Measurements from ENCODE around the gene IGSF6.
"Not testable (repeated sequence)": the region's sequence is repeated elsewhere in the genome, so short reads cannot be mapped to it uniquely, and the experiment has no call there.

Gene IGSF6

GRCh38 chr16:21652453-21652852, at the start of gene IGSF6:
TSS of gene IGSF6 (minus strand) at chr16:21652608. CDS start at chr16:21652598, 10 bp downstream.
- no peak for DNase-seq

- DNase-seq, result no peak
Measured at GRCh38 chr16:21701271-21701670, 48.9 kb upstream of the IGSF6 start.

- no peak for DNase-seq
Measured at GRCh38 chr16:21698169-21699032, 46.0 kb upstream of the IGSF6 start.

- DNase-seq, result no peak
Measured at GRCh38 chr16:21697032-21697431, 44.6 kb upstream of the IGSF6 start.

- no peak for DNase-seq
Measured at GRCh38 chr16:21694609-21695008, 42.2 kb upstream of the IGSF6 start.

- DNase-seq, result not testable (repeated sequence)
Measured at GRCh38 chr16:21690967-21691366, 38.6 kb upstream of the IGSF6 start.

- DNase-seq, result no peak
Measured at GRCh38 chr16:21689107-21689506, 36.7 kb upstream of the IGSF6 start.

- no peak for DNase-seq
Measured at GRCh38 chr16:21685034-21685455, 32.6 kb upstream of the IGSF6 start.

- DNase-seq, result no peak
Measured at GRCh38 chr16:21684199-21684598, 31.8 kb upstream of the IGSF6 start.

- no peak for DNase-seq
Measured at GRCh38 chr16:21683184-21683583, 30.8 kb upstream of the IGSF6 start.

- DNase-seq, result not testable (repeated sequence)
Measured at GRCh38 chr16:21680714-21681113, 28.3 kb upstream of the IGSF6 start.

GRCh38 chr16:21674456-21674855, 22.0 kb upstream of the IGSF6 start:
- not testable (repeated sequence) for DNase-seq

GRCh38 chr16:21673469-21673868, 21.1 kb upstream of the IGSF6 start:
- DNase-seq, result no peak

- DNase-seq, result no peak
Measured at GRCh38 chr16:21667575-21667974, 15.2 kb upstream of the IGSF6 start.

- DNase-seq, result no peak
Measured at GRCh38 chr16:21666772-21667171, 14.4 kb upstream of the IGSF6 start.

GRCh38 chr16:21664801-21665492, 12.5 kb upstream of the IGSF6 start:
- DNase-seq, result no peak

GRCh38 chr16:21663889-21664647, 11.7 kb upstream of the IGSF6 start, which contains the start of gene OTOA:
TSS of gene OTOA (plus strand) at chr16:21663968. CDS start at chr16:21678515, 14,547 bp downstream.
- no peak for DNase-seq

GRCh38 chr16:21659124-21659523, 6.7 kb upstream of the IGSF6 start:
- DNase-seq, result no peak

GRCh38 chr16:21656795-21657768, 4.7 kb upstream of the IGSF6 start:
- DNase-seq, result no peak

GRCh38 chr16:21654881-21655280, 2.5 kb upstream of the IGSF6 start:
- no peak for DNase-seq

- DNase-seq, result no peak
Measured at GRCh38 chr16:21654466-21654865, 2.1 kb upstream of the IGSF6 start.

- DNase-seq, result no peak
Measured at GRCh38 chr16:21653571-21653970, 1.2 kb upstream of the IGSF6 start.
